PC-9 (cell line): ENCODE results near the gene SNX1. TPM values are rescaled to one million over a fixed set of nuclear protein-coding genes. Genes with fewer than 3 reads are reported as not detected.

Source experiments
- BruUV-seq: library from RNA; stranded (reverse); fragments of 400-500 nt; replicated peaks from 2 replicates; lab custom pipeline; 2021; lab: Mats Ljungman, UMichigan
- CTCF ChIA-PET: fragments of 300-600 bp; sonication (Branson Sonifier 250); formaldehyde crosslinking; loops from one replicate; lab custom pipeline; 2022; ENCODE audit warnings: antibody characterized with exemption; lab: Charles Lee
- POLR2A ChIA-PET: fragments of 300-600 bp; sonication (Branson Sonifier 250); formaldehyde crosslinking; loops from one replicate; lab custom pipeline; 2022; ENCODE audit warnings: antibody characterized with exemption; ENCODE audit not compliant: unreplicated experiment; lab: Charles Lee
- DNase-seq, 2 experiments: peaks; one replicate each; pipeline versions ENCODE4 v3.0.0 to v3.0.0-alpha.2; 2015 to 2022; ENCODE audit warnings: mixed read lengths in 1 of 2
- H2AFZ ChIP-seq: fragments of 200-600 bp; sonication (generic); 2 replicates; pipeline ENCODE4 v1.8.1; 2017; ENCODE audit warnings: antibody characterized with exemption
- H3F3A ChIP-seq: fragments of 200-600 bp; sonication (generic); 2 replicates; pipeline ENCODE4 v1.8.1; 2017; ENCODE audit warnings: antibody characterized with exemption, mild to moderate bottlenecking, low read depth; ENCODE audit not compliant: insufficient read depth
- H3K27ac ChIP-seq: fragments of 200-600 bp; sonication (generic); 2 replicates; pipeline ENCODE4 v1.6.1; 2016; ENCODE audit warnings: mixed run types
- H3K27me3 ChIP-seq: fragments of 200-600 bp; sonication (generic); 2 replicates; pipeline ENCODE4 v1.6.1; 2016; ENCODE audit warnings: low read depth, mixed run types; ENCODE audit not compliant: insufficient read depth
- H3K36me3 ChIP-seq: fragments of 200-600 bp; sonication (generic); 2 replicates; pipeline ENCODE4 v1.6.1; 2016; ENCODE audit warnings: low read depth, mixed run types
- H3K4me1 ChIP-seq: fragments of 200-600 bp; sonication (generic); replicated peaks from 2 replicates; pipeline ENCODE4 v1.6.1; 2016; ENCODE audit warnings: mixed run types; ENCODE audit not compliant: insufficient read depth
- H3K4me2 ChIP-seq: fragments of 200-600 bp; sonication (generic); 2 replicates; pipeline ENCODE4 v1.6.1; 2017; ENCODE audit warnings: mixed run types
- H3K4me3 ChIP-seq: fragments of 200-600 bp; sonication (generic); 2 replicates; pipeline ENCODE4 v1.6.1; 2016; ENCODE audit warnings: mixed run types
- H3K79me2 ChIP-seq: fragments of 200-600 bp; sonication (generic); 2 replicates; pipeline ENCODE4 v1.6.1; 2017; ENCODE audit warnings: low read depth, mixed run types
- H3K9me2 ChIP-seq: fragments of 200-600 bp; sonication (generic); 2 replicates; pipeline ENCODE4 v1.8.1; 2017; ENCODE audit warnings: mild to moderate bottlenecking; ENCODE audit not compliant: insufficient read depth
- H3K9me3 ChIP-seq: fragments of 200-600 bp; sonication (generic); 2 replicates; pipeline ENCODE4 v1.8.1; 2016; ENCODE audit warnings: low read depth; ENCODE audit not compliant: insufficient read depth
- H4K20me1 ChIP-seq: fragments of 200-600 bp; sonication (generic); 2 replicates; pipeline ENCODE4 v1.8.1; 2017; ENCODE audit not compliant: insufficient read depth
- EZH2 ChIP-seq: fragments of 200-600 bp; sonication (generic); IDR thresholded peaks from 2 replicates; pipeline ENCODE4 v1.8.0; 2017; ENCODE audit warnings: antibody characterized with exemption, low read depth
- intact Hi-C: fragments of 100-400 bp; cut with micrococcal nuclease; formaldehyde crosslinking; loops from one replicate; pipeline ENCODE4 v1.10.0; 2022; ENCODE audit not compliant: unreplicated experiment
- total RNA-seq: library from RNA; stranded (reverse); gene quantifications from 2 replicates; pipeline ENCODE4 v1.2.3, GENCODE V29; 2021
- TF ChIP-seq, protein P1 (sequence below): fragments of 200-600 bp; sonication (generic); conservative IDR thresholded peaks from 2 replicates; pipeline ENCODE4 v1.6.1; 2017; ENCODE audit warnings: mixed run types, antibody characterized with exemption, mild to moderate bottlenecking, moderate library complexity

Gene SNX1
- total RNA-seq, 1 experiment from 2014 or later: 114 TPM

- no TSS peak for BruUV-seq
- H3K9me3 ChIP-seq: no peaks in the 10 kb centered on the region
- intact Hi-C loops: no loop called here
- H3K36me3 ChIP-seq: no peaks in the 10 kb centered on the region
- no peak for DNase-seq
- no peaks in the 10 kb centered on the region for H3K79me2 ChIP-seq
- no peak overlapping the region for H3K27ac ChIP-seq
- no peak for TF ChIP-seq EZH2
- TF ChIP-seq, protein P1, sequence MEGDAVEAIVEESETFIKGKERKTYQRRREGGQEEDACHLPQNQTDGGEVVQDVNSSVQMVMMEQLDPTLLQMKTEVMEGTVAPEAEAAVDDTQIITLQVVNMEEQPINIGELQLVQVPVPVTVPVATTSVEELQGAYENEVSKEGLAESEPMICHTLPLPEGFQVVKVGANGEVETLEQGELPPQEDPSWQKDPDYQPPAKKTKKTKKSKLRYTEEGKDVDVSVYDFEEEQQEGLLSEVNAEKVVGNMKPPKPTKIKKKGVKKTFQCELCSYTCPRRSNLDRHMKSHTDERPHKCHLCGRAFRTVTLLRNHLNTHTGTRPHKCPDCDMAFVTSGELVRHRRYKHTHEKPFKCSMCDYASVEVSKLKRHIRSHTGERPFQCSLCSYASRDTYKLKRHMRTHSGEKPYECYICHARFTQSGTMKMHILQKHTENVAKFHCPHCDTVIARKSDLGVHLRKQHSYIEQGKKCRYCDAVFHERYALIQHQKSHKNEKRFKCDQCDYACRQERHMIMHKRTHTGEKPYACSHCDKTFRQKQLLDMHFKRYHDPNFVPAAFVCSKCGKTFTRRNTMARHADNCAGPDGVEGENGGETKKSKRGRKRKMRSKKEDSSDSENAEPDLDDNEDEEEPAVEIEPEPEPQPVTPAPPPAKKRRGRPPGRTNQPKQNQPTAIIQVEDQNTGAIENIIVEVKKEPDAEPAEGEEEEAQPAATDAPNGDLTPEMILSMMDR: no peak
- no peaks in the 10 kb centered on the region for H3F3A ChIP-seq
- H3K9me2 ChIP-seq: no peaks in the 10 kb centered on the region
- no peak overlapping the region for H3K4me2 ChIP-seq
- no peak overlapping the region for H2AFZ ChIP-seq
- POLR2A ChIA-PET: no interaction called here
- no peaks in the 10 kb centered on the region for H3K4me1 ChIP-seq
- CTCF ChIA-PET: no interaction called here
- H3K4me3 ChIP-seq: no peak overlapping the region
- H4K20me1 ChIP-seq: no peaks in the 10 kb centered on the region
- no peaks in the 10 kb centered on the region for H3K27me3 ChIP-seq
Observed at GRCh38 chr15:64180235-64180824, 84.5 kb downstream of the SNX1 start.

DNA sequence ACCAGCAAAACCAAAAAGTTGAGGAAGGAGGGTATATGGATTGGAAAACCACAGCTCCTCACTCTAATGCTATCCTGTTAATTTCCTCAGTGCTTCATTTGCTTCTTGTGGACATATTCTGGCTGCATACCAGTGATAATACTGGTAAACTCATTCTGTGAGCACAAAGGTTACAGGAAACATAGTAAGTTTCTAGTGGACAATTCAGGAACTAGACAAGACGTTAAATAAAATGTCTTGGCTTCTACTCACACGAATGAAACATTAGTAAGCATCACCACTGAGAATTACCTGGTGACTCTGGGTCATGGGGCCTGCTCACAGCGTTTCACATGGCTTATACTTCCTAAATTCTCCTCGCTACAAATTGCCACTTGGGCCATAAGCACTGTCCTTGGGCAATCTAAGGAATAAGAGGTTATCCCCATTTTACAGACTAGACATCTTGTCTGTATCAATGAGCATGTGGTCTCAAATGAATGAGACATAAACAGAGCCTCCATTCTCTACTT lies 87.1 kb downstream of the SNX1 start:
- intact Hi-C loops: no loop called here
- Histone ChIP-seq H3K27ac (no peak overlapping the region), H3K4me2 (no peak overlapping the region), H4K20me1 (no peaks in the 10 kb centered on the region), H3K36me3 (no peaks in the 10 kb centered on the region), H3K4me3 (no peak overlapping the region), H3F3A (no peaks in the 10 kb centered on the region), H3K4me1 (no peaks in the 10 kb centered on the region), H3K9me3 (no peaks in the 10 kb centered on the region), H3K9me2 (no peaks in the 10 kb centered on the region), H3K27me3 (no peaks in the 10 kb centered on the region), H2AFZ (no peak overlapping the region), H3K79me2 (no peaks in the 10 kb centered on the region)
- CTCF ChIA-PET: no interaction called here
- BruUV-seq: no TSS peak
- DNase-seq: no peak
- POLR2A ChIA-PET: no interaction called here
- TF ChIP-seq, protein P1: no peak
- no peak for TF ChIP-seq EZH2

DNA sequence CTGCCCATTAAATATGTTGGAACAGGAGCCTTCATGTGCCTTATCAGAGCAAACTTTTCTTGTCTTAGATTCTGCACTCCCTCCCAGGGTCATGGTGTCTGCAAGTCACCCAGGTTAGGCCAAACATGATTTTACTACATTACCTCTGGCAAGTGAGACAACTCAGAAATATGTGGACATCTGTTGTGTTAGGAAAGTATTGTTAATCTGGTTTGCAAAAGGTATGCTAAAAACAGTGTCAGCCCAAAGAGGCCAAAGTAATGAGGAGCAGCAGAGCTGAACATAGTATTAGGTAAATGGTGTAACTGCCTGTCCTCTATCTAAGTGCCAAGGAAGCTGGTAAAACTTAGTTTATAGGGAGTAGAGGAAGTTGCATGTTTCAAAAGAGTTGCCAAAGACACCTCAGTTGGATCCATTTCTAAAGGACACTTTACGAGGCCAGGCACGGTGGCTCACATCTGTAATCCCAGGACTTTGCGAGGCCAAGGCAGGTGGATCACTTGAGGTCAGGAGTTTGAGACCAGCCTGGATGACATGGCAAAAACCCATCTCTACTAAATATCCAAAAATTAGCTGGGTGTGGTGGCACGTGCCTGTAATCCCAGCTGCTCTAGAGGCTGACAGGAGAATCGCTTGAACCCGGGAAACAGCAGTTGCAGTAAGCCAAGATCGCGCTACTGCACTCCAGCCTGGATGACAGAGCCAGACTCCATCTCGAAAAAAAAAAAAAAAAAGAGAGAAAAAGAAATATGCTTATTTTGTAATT lies 89.5 kb downstream of the SNX1 start:
- no peaks in the 10 kb centered on the region for H3K36me3 ChIP-seq
- no peak for TF ChIP-seq EZH2
- TF ChIP-seq, protein P1: no peak
- H3K27ac ChIP-seq: no peak overlapping the region

More for the DNA sequence above, 89.5 kb downstream of the SNX1 start:
- Histone ChIP-seq H3F3A (no peaks in the 10 kb centered on the region), H3K9me3 (no peaks in the 10 kb centered on the region), H4K20me1 (no peaks in the 10 kb centered on the region), H3K79me2 (no peaks in the 10 kb centered on the region), H3K4me1 (no peaks in the 10 kb centered on the region), H3K4me2 (no peak overlapping the region), H3K27me3 (no peaks in the 10 kb centered on the region), H3K4me3 (no peak overlapping the region), H3K9me2 (no peaks in the 10 kb centered on the region), H2AFZ (no peak overlapping the region)
- no peak for DNase-seq
- intact Hi-C loops: no loop called here
- POLR2A ChIA-PET: no interaction called here
- CTCF ChIA-PET: no interaction called here
- no TSS peak for BruUV-seq
